ENCODE measurements around the gene ACADS.

DNA sequence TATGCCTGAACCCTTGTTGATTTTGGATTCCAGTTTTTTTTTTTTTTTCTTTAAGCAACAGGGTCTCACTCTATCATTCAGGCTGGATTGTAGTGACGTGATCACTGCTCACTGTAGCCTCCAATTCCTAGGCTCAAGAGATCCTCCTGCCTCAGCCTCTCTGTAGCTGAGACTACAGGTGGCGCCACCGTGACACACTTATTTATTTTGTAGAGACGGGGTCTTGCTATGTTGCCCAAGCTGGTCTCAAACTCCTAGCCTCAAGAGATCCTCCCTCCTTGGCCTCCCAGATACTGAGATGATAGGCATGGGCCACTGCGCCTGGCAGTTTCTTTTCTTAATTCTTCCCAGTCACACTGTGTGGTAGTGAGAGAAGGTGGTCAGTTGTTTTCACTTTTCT is 25.2 kb downstream of the ACADS start:
- no peak for TF ChIP-seq POLR2A (IDR thresholded peaks at IDR 0.05; ENCODE audit: low read depth, low read length)
- TF ChIP-seq TAF1 (IDR thresholded peaks at IDR 0.05; ENCODE audit: low read depth, low read length), result no peak
